GM12875 (cell line): ENCODE data around the gene HIPK2.

Source experiments
- H3K4me3 ChIP-seq: one replicate; pipeline ENCODE4 v1.5.1; 2011; ENCODE audit warnings: low read depth, low read length, control low read depth
- CTCF ChIP-seq: IDR thresholded peaks from 2 replicates; pipeline ENCODE4 v1.5.1; 2011; ENCODE audit warnings: low read depth, mild to moderate bottlenecking, control low read depth, inconsistent platforms, low read length, moderate library complexity, borderline replicate concordance; ENCODE audit not compliant: insufficient read depth

HIPK2 gene

GRCh38 chr7:139711991-139712743 is 65.6 kb downstream of the HIPK2 start:
- no peak for TF ChIP-seq CTCF
- no peak overlapping the region for H3K4me3 ChIP-seq

- H3K4me3 ChIP-seq: no peak overlapping the region
- TF ChIP-seq CTCF: no peak
These were observed 67.8 kb downstream of the HIPK2 start for GRCh38 chr7:139710036-139710435.

GRCh38 chr7:139709485-139709884 is 68.3 kb downstream of the HIPK2 start:
- no peak overlapping the region for H3K4me3 ChIP-seq
- TF ChIP-seq CTCF: no peak

- H3K4me3 ChIP-seq: no peak overlapping the region
- TF ChIP-seq CTCF: 0 out of 2 replicates have a peak, but pooled peaks have one; percentile 9
These were observed 69.3 kb downstream of the HIPK2 start for GRCh38 chr7:139708541-139708940.

- TF ChIP-seq CTCF: no peak
These were observed 71.0 kb downstream of the HIPK2 start for GRCh38 chr7:139706837-139707236.

GRCh38 chr7:139704308-139704879 is 73.4 kb downstream of the HIPK2 start:
- TF ChIP-seq CTCF: no peak
- H3K4me3 ChIP-seq: no peak overlapping the region

More at GRCh38 chr7:139706837-139707236, 71.0 kb downstream of the HIPK2 start:
- H3K4me3 ChIP-seq: no peak overlapping the region

- TF ChIP-seq CTCF: no peak
- peak overlapping the region; percentile 26 for H3K4me3 ChIP-seq
These were observed 74.1 kb downstream of the HIPK2 start for GRCh38 chr7:139703487-139704307.
